HG02885 (cell line): ENCODE results near the gene HP1BP3.

Source experiments
- ATAC-seq: cut with Tn5 transposase; IDR thresholded peaks from one replicate; pipeline ENCODE4 v1.9.1; 2021; ENCODE audit warnings: mild to moderate bottlenecking; ENCODE audit not compliant: unreplicated experiment, poor library complexity

The HP1BP3 gene

GRCh38 chr1:20697563-20697962 lies 89.5 kb downstream of the HP1BP3 start:
- ATAC-seq: no peak

GRCh38 chr1:20696397-20697333 lies 90.4 kb downstream of the HP1BP3 start:
- peak; percentile 69 for ATAC-seq

- no peak for ATAC-seq
Observed at GRCh38 chr1:20695515-20695914, 91.6 kb downstream of the HP1BP3 start.

- no peak for ATAC-seq
Observed at GRCh38 chr1:20693623-20694022, 93.5 kb downstream of the HP1BP3 start.
